Nephron progenitor cell (in vitro differentiated cells): Measurements from ENCODE around the gene CLEC4A.
A peak's percentile ranks its signal among the peaks of the same experiment; 100 is the strongest.

Source experiments
- DNase-seq: peaks from one replicate; pipeline ENCODE4 v3.0.0; 2021
- H3K27ac Mint-ChIP-seq: 2 replicates; pipeline ENCODE4 v1.8.0; 2021; ENCODE audit warnings: mild to moderate bottlenecking, moderate library complexity, mixed read lengths
- H3K27me3 Mint-ChIP-seq: 2 replicates; pipeline ENCODE4 v1.8.0; 2021; ENCODE audit warnings: mild to moderate bottlenecking, low read depth, mixed read lengths; ENCODE audit not compliant: poor library complexity
- H3K36me3 Mint-ChIP-seq: 2 replicates; pipeline ENCODE4 v1.8.0; 2021; ENCODE audit warnings: low read depth, mixed read lengths
- H3K4me1 Mint-ChIP-seq: 2 replicates; pipeline ENCODE4 v1.8.0; 2021; ENCODE audit warnings: mixed read lengths
- H3K4me3 Mint-ChIP-seq: 2 replicates; pipeline ENCODE4 v1.8.0; 2021; ENCODE audit warnings: mild to moderate bottlenecking, moderate library complexity, mixed read lengths
- H3K9me3 Mint-ChIP-seq: 2 replicates; pipeline ENCODE4 v1.8.0; 2021; ENCODE audit warnings: mild to moderate bottlenecking, moderate library complexity, mixed read lengths
- CTCF ChIP-seq: fragments of 200-600 bp; sonication (generic); IDR thresholded peaks from 2 replicates; pipeline ENCODE4 v1.5.0; 2021; ENCODE audit warnings: antibody characterized with exemption

The CLEC4A gene

GRCh38 chr12:8123124-8123912 is at the start of gene CLEC4A:
Gene CLEC4A, plus strand, starts transcription at chr12:8123617. Its CDS starts 262 bp downstream, at chr12:8123879.
- Mint-ChIP-seq H3K27ac (no peak within 1 kb of the TSS), H3K36me3 (no peaks in the 10 kb centered on the region), H3K27me3 (peaks cover 8% of the 10 kb centered on the region), H3K9me3 (no peaks in the 10 kb centered on the region), H3K4me1 (no peaks in the 10 kb centered on the region), H3K4me3 (no peak within 1 kb of the TSS)
- DNase-seq, result no peak
- TF ChIP-seq CTCF, result no peak

GRCh38 chr12:8075935-8076334 is 47.5 kb upstream of the CLEC4A start:
- Mint-ChIP-seq H3K9me3 (no peaks in the 10 kb centered on the region), H3K27ac (no peak overlapping the region), H3K4me3 (no peak overlapping the region), H3K27me3 (peaks cover 15% of the 10 kb centered on the region), H3K36me3 (no peaks in the 10 kb centered on the region), H3K4me1 (peaks cover 37% of the 10 kb centered on the region)
- DNase-seq, result no peak
- TF ChIP-seq CTCF, result no peak

- Mint-ChIP-seq H3K4me3 (no peak overlapping the region), H3K27ac (no peak overlapping the region), H3K36me3 (no peaks in the 10 kb centered on the region), H3K9me3 (no peaks in the 10 kb centered on the region), H3K27me3 (peaks cover 15% of the 10 kb centered on the region), H3K4me1 (peaks cover 42% of the 10 kb centered on the region)
- no peak for DNase-seq
- no peak for TF ChIP-seq CTCF
These were observed 47.1 kb upstream of the CLEC4A start for GRCh38 chr12:8076366-8076765.

- Mint-ChIP-seq H3K36me3 (no peaks in the 10 kb centered on the region), H3K4me3 (no peak overlapping the region), H3K9me3 (no peaks in the 10 kb centered on the region), H3K4me1 (peaks cover 44% of the 10 kb centered on the region), H3K27me3 (peaks cover 15% of the 10 kb centered on the region), H3K27ac (no peak overlapping the region)
- DNase-seq, result no peak
- no peak for TF ChIP-seq CTCF
These were observed 46.2 kb upstream of the CLEC4A start for GRCh38 chr12:8077207-8077606.

- Mint-ChIP-seq H3K4me1 (peaks cover 55% of the 10 kb centered on the region), H3K27me3 (peaks cover 11% of the 10 kb centered on the region), H3K36me3 (no peaks in the 10 kb centered on the region), H3K9me3 (no peaks in the 10 kb centered on the region), H3K4me3 (no peak overlapping the region), H3K27ac (no peak overlapping the region)
- peak; percentile 24 for DNase-seq
- peak; percentile 47 for TF ChIP-seq CTCF
These were observed 45.0 kb upstream of the CLEC4A start for GRCh38 chr12:8078398-8078797.

- no peak overlapping the region for H3K27ac Mint-ChIP-seq
- no peaks in the 10 kb centered on the region for H3K36me3 Mint-ChIP-seq
- peaks cover 9% of the 10 kb centered on the region for H3K27me3 Mint-ChIP-seq
- H3K4me3 Mint-ChIP-seq, result no peak overlapping the region
- H3K4me1 Mint-ChIP-seq, result peaks cover 58% of the 10 kb centered on the region
- H3K9me3 Mint-ChIP-seq, result no peaks in the 10 kb centered on the region
- no peak for DNase-seq
- TF ChIP-seq CTCF, result no peak
These were observed 44.5 kb upstream of the CLEC4A start for GRCh38 chr12:8078916-8079315.
